ENCODE data around the gene RALGAPA2. TPM values are rescaled to one million over a fixed set of nuclear protein-coding genes. Genes with fewer than 3 reads are reported as not detected.
A peak's percentile ranks its signal among the peaks of the same experiment; 100 is the strongest.

RALGAPA2 gene
- total RNA-seq, 2 experiments from 2014 or later = 20.2 to 26.4 TPM

DNA sequence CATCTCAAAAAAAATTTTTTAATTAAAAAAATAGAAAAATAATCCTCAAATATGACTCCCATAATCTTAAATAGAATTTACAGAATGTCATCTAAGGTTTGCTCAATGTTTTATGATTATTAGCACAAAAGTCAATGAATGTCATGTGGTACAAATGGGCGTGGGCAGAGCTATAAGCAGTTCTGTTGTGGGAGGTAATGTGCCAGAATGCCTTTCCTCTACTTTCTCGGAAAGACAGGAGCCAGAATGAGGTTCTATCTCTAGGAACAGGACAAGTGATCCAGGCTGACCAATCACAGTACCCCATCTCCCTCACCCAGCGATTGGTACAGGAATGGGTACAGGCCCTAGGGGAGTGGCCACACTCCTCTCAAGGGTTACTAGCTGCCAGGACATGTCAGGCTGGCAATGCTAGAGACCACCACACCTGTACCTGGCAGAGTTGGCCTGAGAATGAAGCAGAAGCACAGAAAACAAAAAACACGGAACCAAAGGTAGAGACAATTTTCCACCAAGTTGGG, 15.1 kb downstream of the RALGAPA2 start:
- intact Hi-C loops (cut with DNase I, micrococcal nuclease) = no loop called here
- H3K27me3 Mint-ChIP-seq = no peaks in the 10 kb centered on the region
- H3K4me3 Mint-ChIP-seq = no peak overlapping the region
- no peak for ATAC-seq
- H3K9me3 Mint-ChIP-seq (ENCODE audit: low read depth) = no peaks in the 10 kb centered on the region
- no peak overlapping the region for H3K27ac Mint-ChIP-seq
- POLR2A ChIA-PET = no interaction called here
- no peaks in the 10 kb centered on the region for H3K36me3 Mint-ChIP-seq (ENCODE audit: low read depth)
- DNase-seq = no peak
- CTCF ChIA-PET = interaction anchor here (0.5 kb wide), 1 partner anchor 50 kb away, joined by 3 read pairs; no protein-coding TSS in a partner anchor
- H3K4me1 Mint-ChIP-seq = peaks cover 22% of the 10 kb centered on the region

DNA sequence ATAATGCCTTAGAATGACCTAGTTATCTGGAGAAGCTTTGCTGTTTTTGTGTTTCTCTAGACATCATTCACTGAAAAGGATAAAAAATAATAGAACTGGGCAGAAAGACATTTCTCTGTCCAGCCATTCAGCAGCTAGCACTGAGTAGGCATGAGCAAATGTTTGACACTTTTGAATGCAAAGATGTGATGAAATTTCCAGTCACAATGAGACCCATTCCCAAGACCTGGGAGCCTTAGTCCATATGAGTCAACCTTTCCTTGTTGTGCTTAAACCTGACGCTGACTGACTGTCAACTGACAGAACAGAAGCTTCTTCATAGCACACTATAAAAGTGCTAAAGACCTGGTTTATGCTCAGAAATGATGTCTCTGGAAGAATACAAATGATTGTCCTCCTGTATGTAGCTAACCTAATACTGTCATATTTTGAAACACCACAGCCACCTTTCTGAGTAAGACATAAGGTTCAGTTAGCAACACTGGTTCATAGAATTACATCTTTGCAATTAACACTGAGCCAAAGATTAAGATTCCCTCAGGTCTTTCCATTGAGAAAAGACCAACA, 17.1 kb downstream of the RALGAPA2 start:
- POLR2A ChIA-PET = no interaction called here
- ATAC-seq (peak; percentile 61), DNase-seq (no peak)
- Mint-ChIP-seq H3K27ac (no peak overlapping the region), H3K4me3 (no peak overlapping the region), H3K36me3 (ENCODE audit: low read depth) (no peaks in the 10 kb centered on the region), H3K9me3 (ENCODE audit: low read depth) (no peaks in the 10 kb centered on the region), H3K4me1 (peaks cover 24% of the 10 kb centered on the region), H3K27me3 (no peaks in the 10 kb centered on the region)
- CTCF ChIA-PET = no interaction called here
- intact Hi-C loops (cut with DNase I, micrococcal nuclease) = no loop called here

DNA sequence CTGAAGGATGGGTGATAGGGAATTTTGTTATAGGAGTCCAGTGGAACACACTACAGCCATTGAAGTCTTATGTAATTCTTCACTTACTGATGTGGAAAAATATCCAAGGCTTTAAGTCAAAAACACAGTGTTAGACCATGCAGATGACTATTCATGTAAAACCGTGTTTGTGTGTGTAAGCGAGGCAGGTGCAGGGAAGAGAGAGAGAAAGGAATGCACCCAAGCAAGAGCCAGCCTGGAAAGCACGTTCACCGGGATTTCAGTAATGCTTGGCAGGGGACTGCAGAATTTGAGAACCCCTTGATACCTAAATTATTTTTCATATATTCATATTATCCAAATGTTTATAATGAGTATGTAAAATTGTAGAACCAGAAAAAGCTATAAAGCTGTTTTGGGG, 17.9 kb downstream of the RALGAPA2 start:
- DNase-seq (no peak), ATAC-seq (no peak)
- ChIA-PET CTCF (no interaction called here), POLR2A (no interaction called here)
- Mint-ChIP-seq H3K4me3 (no peak overlapping the region), H3K36me3 (ENCODE audit: low read depth) (no peaks in the 10 kb centered on the region), H3K27me3 (no peaks in the 10 kb centered on the region), H3K9me3 (ENCODE audit: low read depth) (no peaks in the 10 kb centered on the region), H3K27ac (no peak overlapping the region), H3K4me1 (peaks cover 22% of the 10 kb centered on the region)
- intact Hi-C loops (cut with DNase I, micrococcal nuclease) = no loop called here

DNA sequence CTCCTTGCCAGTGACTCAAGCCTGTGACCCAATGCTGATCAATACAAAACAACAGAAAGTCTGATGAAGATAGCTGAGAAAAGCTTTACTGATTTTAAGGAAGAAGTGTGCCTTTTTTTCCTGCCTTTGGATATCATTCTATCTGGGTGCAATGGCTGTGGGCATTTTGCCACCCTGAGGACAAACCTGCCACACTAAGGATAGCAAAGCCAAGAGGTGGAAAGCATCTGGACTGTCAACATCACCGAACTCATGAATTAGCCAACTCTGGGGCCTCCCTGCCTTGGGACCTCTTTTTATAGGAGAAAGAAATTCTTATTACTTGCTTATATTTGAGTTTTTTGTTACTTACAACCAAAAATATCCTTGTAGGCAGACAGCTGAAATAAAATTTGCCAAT, 19.9 kb downstream of the RALGAPA2 start:
- POLR2A ChIA-PET = no interaction called here
- H3K27me3 Mint-ChIP-seq = no peaks in the 10 kb centered on the region
- CTCF ChIA-PET = no interaction called here
- H3K4me3 Mint-ChIP-seq = no peak overlapping the region
- H3K27ac Mint-ChIP-seq = no peak overlapping the region
- ATAC-seq (no peak), DNase-seq (no peak)
- no peaks in the 10 kb centered on the region for H3K36me3 Mint-ChIP-seq (ENCODE audit: low read depth)
- intact Hi-C loops (cut with DNase I, micrococcal nuclease) = no loop called here
- no peaks in the 10 kb centered on the region for H3K9me3 Mint-ChIP-seq (ENCODE audit: low read depth)
- peaks cover 19% of the 10 kb centered on the region for H3K4me1 Mint-ChIP-seq

DNA sequence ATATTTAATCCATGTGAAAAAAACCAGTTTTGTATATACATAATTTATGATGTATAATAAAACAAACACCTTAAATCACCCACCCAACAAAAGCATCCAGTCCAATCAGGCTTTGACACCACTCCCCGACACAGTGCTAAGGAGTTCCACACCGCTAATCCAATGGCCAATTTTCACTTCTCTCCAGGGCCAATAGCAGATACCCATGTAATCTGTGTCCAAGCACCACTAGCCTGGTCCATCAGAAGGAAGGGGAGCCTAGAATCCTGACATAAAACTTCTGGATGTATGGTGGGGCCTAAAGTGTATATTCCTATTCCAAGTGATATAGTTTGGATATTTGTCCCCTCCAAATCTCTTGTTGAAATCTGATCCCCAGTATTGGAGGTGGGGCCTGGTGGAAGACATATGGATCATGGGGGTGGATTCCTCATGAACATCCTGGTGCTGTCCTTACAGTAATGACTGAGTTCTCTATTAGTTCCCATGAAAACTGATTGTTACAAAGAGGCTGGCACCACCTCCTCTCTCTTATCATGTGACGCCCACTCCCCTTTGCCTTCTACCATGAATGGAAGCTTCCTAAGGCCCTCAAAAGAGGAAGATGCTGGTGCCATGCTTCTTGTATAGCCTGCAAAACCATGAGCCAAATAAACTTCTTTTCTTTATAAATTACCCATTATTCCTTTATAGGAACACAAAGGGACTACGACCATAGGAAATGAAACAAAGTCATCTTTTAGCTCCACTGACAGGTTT, 20.8 kb downstream of the RALGAPA2 start:
- intact Hi-C loops (cut with DNase I, micrococcal nuclease) = no loop called here

DNA sequence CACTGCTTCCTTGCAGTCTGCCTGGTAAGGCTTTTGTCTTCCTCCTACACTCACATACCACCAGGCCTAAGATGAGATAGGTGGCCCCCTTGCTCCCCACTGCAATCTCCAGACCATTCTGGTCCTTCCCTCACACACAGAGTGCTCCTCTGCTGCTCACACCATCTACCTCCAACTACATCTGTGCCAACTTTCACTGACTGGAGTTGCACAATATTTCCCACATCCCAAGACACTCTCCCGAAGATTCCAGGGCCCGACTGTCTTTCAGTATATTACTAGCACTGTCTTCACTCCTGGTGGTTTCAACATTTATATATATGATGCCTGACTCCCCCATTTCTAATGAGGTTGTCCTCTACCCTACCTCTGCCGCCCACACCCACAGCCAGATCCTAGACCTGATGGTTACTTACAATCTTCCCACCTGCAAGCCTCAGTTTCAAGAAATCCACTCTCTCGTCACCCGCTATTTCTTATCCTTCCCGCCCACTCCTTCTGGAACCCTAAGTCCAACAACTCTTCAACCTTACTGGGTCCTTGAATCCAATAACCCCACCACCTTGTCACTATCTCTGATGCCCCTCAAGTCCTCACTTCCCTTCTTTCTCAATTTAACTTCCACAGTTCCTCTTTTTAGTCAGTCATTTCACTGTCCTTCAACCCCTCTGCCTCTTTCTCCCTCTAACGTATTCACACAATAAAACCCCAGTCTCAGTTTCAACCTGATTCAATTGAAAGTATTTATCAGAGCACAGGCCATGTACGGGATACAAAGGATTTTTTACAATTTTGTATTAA, 21.6 kb downstream of the RALGAPA2 start:
- ChIA-PET POLR2A (no interaction called here), CTCF (no interaction called here)
- peaks cover 16% of the 10 kb centered on the region for H3K4me1 Mint-ChIP-seq
- no peak for ATAC-seq
- peaks cover 1% of the 10 kb centered on the region for H3K36me3 Mint-ChIP-seq (ENCODE audit: low read depth)
- DNase-seq = no peak
- no peaks in the 10 kb centered on the region for H3K27me3 Mint-ChIP-seq
- intact Hi-C loops (cut with DNase I, micrococcal nuclease) = no loop called here
- no peak overlapping the region for H3K4me3 Mint-ChIP-seq
- H3K27ac Mint-ChIP-seq = no peak overlapping the region
- no peaks in the 10 kb centered on the region for H3K9me3 Mint-ChIP-seq (ENCODE audit: low read depth)

More for the DNA sequence above, 20.8 kb downstream of the RALGAPA2 start:
- Mint-ChIP-seq H3K4me3 (no peak overlapping the region), H3K4me1 (peaks cover 23% of the 10 kb centered on the region), H3K27ac (no peak overlapping the region), H3K9me3 (ENCODE audit: low read depth) (no peaks in the 10 kb centered on the region), H3K27me3 (no peaks in the 10 kb centered on the region), H3K36me3 (ENCODE audit: low read depth) (peaks cover 1% of the 10 kb centered on the region)
- DNase-seq (no peak), ATAC-seq (no peak)
- ChIA-PET CTCF (interaction anchor here (0.7 kb wide), 1 partner anchor 60 kb away, joined by 3 read pairs; no protein-coding TSS in a partner anchor), POLR2A (no interaction called here)

DNA sequence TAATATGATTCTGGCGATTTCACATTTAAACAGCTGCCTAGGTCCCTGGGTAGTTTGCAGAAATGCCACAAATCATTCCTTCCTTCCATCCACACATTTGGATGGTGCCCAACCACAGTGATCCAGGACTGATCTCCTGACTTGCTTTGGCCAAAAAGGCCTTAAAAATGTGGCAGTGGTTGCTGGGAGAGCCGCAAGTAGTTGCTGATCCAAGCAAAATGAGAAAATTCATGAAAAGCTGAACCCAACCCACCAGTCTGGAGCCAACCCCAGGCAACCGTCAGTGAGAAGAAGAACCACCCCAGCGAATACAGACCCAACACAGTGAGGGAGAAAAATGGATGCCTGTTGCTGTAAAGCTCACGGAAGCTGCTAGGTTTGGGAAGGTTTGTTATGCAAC, 25.1 kb downstream of the RALGAPA2 start:
- Mint-ChIP-seq H3K27me3 (no peaks in the 10 kb centered on the region), H3K4me1 (peaks cover 45% of the 10 kb centered on the region), H3K9me3 (ENCODE audit: low read depth) (no peaks in the 10 kb centered on the region), H3K27ac (no peak overlapping the region), H3K36me3 (ENCODE audit: low read depth) (peaks cover 1% of the 10 kb centered on the region), H3K4me3 (no peak overlapping the region)
- ATAC-seq = no peak
- ChIA-PET POLR2A (no interaction called here), CTCF (no interaction called here)
- no peak for DNase-seq
- intact Hi-C loops (cut with DNase I, micrococcal nuclease) = no loop called here

DNA sequence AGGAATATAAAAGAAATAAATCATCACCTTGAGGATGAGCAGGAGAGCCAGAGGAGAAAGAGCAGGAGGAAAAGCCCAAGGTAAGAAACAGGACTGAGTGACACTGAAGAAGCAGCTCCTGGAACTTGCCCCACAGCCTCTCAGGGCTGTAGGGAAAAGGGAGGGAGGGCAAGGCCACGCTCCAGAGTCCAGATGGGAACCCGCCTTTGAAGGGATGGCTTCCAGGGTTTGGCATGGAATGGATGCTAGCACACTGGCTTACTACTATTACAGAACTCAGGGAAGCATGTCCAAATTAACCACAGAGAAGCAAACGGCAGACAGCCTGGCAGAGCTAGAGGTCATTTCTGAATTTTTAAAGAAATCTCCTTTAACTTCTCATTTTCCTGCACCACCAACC, 26.8 kb downstream of the RALGAPA2 start:
- ChIA-PET CTCF (interaction anchor here (1.4 kb wide), 1 partner anchor 13 kb away, joined by 4 read pairs; no protein-coding TSS in a partner anchor), POLR2A (interaction anchor here (0.7 kb wide), 1 partner anchor 100 kb away, joined by 3 read pairs; no protein-coding TSS in a partner anchor)
- peaks cover 1% of the 10 kb centered on the region for H3K36me3 Mint-ChIP-seq (ENCODE audit: low read depth)
- no peak for DNase-seq
- H3K9me3 Mint-ChIP-seq (ENCODE audit: low read depth) = no peaks in the 10 kb centered on the region
- intact Hi-C loops (cut with DNase I, micrococcal nuclease) = no loop called here
- ATAC-seq = no peak
- H3K27me3 Mint-ChIP-seq = no peaks in the 10 kb centered on the region
- H3K4me3 Mint-ChIP-seq = no peak overlapping the region
- no peak overlapping the region for H3K27ac Mint-ChIP-seq
- H3K4me1 Mint-ChIP-seq = peaks cover 46% of the 10 kb centered on the region

DNA sequence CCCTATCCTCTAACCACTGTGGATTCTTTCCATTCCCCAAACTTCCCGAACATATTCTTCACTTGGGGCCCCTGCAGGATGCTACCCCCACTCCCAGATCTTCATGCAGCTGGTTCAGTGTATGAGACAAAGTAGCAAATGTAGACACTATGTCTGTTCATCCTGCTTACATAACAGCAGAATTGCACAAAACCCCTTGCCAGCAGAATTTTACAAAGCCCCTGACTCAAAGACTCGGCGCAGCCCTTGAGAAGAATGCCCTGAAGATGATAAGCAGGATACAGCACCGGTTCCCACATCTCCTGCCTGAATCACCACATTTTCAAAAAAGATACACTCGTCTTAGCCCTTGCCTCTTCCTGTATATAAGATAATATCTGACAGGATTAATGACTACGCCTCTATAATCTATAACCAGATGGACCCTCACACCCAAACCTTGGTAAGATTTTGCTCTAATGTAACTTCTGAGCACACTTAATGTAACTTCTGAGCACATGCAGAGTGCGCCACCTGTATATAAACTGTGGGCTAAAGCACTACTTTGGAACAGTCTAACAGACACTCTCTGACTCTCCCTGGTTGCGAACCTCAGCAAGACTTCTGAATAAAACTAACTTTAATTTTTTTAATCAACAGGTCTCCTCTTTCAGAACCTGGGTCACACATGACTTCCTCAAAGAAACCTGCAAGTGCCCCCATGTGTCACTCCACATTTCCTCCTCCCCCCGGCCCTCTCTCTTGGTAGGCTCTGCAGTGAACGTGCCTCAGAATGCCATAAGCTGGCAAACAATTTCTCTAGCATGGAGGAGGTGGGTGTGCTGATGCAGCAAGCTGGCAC, 28.7 kb downstream of the RALGAPA2 start:
- peak overlapping the region; percentile 44 for H3K27ac Mint-ChIP-seq
- ATAC-seq (peak; percentile 51), DNase-seq (peak; percentile 36)
- H3K9me3 Mint-ChIP-seq (ENCODE audit: low read depth) = no peaks in the 10 kb centered on the region
- H3K27me3 Mint-ChIP-seq = no peaks in the 10 kb centered on the region
- intact Hi-C loops (cut with DNase I, micrococcal nuclease) = loop anchor here in 1 of 2 experiments (5.0 kb wide), 1 partner anchor 144 kb away; no protein-coding TSS in a partner anchor
- ChIA-PET CTCF (interaction anchor here (0.6 kb wide), 1 partner anchor 21 kb away, joined by 3 read pairs; no protein-coding TSS in a partner anchor), POLR2A (no interaction called here)
- H3K4me3 Mint-ChIP-seq = no peak overlapping the region
- H3K36me3 Mint-ChIP-seq (ENCODE audit: low read depth) = peaks cover 2% of the 10 kb centered on the region
- H3K4me1 Mint-ChIP-seq = peaks cover 46% of the 10 kb centered on the region

DNA sequence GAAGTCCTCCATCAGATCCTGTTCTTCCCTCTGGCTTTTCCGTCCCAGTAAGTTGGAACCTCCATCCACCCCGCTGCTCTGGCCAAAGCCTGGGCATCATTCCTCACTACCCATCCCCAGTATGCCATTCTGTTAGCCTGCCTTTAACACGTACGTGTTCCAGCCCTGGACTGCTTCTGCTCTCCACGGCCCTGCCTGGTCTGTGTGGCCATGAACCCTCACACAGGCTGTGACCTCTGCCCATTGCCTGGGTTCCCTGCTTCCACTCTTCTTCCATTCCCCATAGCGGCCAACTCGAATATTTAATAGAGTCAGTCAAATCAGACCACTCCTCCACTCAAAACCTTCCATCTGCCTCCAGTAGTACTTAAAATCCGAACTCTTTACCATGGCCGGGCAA, 29.4 kb downstream of the RALGAPA2 start:
- Mint-ChIP-seq H3K27me3 (no peaks in the 10 kb centered on the region), H3K36me3 (ENCODE audit: low read depth) (peaks cover 6% of the 10 kb centered on the region), H3K9me3 (ENCODE audit: low read depth) (no peaks in the 10 kb centered on the region), H3K27ac (peak overlapping the region; percentile 38), H3K4me3 (no peak overlapping the region), H3K4me1 (peaks cover 46% of the 10 kb centered on the region)
- CTCF ChIA-PET = no interaction called here
- DNase-seq (no peak), ATAC-seq (no peak)
- intact Hi-C loops (cut with DNase I, micrococcal nuclease) = loop anchor here in 1 of 2 experiments (5.0 kb wide), 1 partner anchor 144 kb away; no protein-coding TSS in a partner anchor
- POLR2A ChIA-PET = no interaction called here

Measured in activated CD4-positive, alpha-beta T cell treated with anti-CD3 and anti-CD28 coated beads for 36 hours (primary cell).